HG02763 (cell line): ENCODE data around the gene METRNL.
A peak's percentile ranks its signal among the peaks of the same experiment; 100 is the strongest.
"Not testable (repeated sequence)": the region's sequence is repeated elsewhere in the genome, so short reads cannot be mapped to it uniquely, and the experiment has no call there.

Source experiments
- ATAC-seq: cut with Tn5 transposase; IDR thresholded peaks from one replicate; pipeline ENCODE4 v1.9.1; 2021; ENCODE audit warnings: mild to moderate bottlenecking, moderate library complexity; ENCODE audit not compliant: unreplicated experiment

METRNL gene

GRCh38 chr17:83051396-83052240, 27.8 kb upstream of the METRNL start:
- peak; percentile 87 for ATAC-seq

GRCh38 chr17:83052241-83052564, 27.2 kb upstream of the METRNL start:
- no peak for ATAC-seq

GRCh38 chr17:83053021-83053681, 26.3 kb upstream of the METRNL start:
- ATAC-seq = no peak

GRCh38 chr17:83053739-83054451, 25.5 kb upstream of the METRNL start:
- ATAC-seq = no peak

- ATAC-seq = no peak
Measured at GRCh38 chr17:83054518-83055125, 24.8 kb upstream of the METRNL start.

GRCh38 chr17:83055176-83055575, 24.2 kb upstream of the METRNL start:
- ATAC-seq = not testable (repeated sequence)

GRCh38 chr17:83055911-83056582, 23.4 kb upstream of the METRNL start:
- no peak for ATAC-seq

- no peak for ATAC-seq
Measured at GRCh38 chr17:83056583-83057396, 22.6 kb upstream of the METRNL start.

GRCh38 chr17:83057397-83057761, 22.0 kb upstream of the METRNL start:
- no peak for ATAC-seq

GRCh38 chr17:83057793-83058265, 21.6 kb upstream of the METRNL start:
- ATAC-seq = no peak

GRCh38 chr17:83058266-83058798, 21.1 kb upstream of the METRNL start:
- no peak for ATAC-seq

GRCh38 chr17:83061586-83061985, 17.8 kb upstream of the METRNL start:
- ATAC-seq = no peak

GRCh38 chr17:83062011-83062817, 17.2 kb upstream of the METRNL start:
- ATAC-seq = no peak

- ATAC-seq = no peak
Measured at GRCh38 chr17:83062818-83063671, 16.4 kb upstream of the METRNL start.

- ATAC-seq = no peak
Measured at GRCh38 chr17:83064021-83064731, 15.2 kb upstream of the METRNL start.

GRCh38 chr17:83064732-83065659, 14.4 kb upstream of the METRNL start:
- no peak for ATAC-seq
